Neural cell (in vitro differentiated cells): Measurements from ENCODE around the gene ZFYVE26. TPM values are rescaled to one million over a fixed set of nuclear protein-coding genes. Genes with fewer than 3 reads are reported as not detected.

Experiments
- H2AFZ ChIP-seq: fragments of 200-600, 300-800 bp; sonication (generic), shearing (Covaris generic); 2 replicates; pipeline ENCODE4 v1.6.0; 2014; ENCODE audit warnings: low read depth, mild to moderate bottlenecking, antibody characterized with exemption, low read length, moderate library complexity
- H3F3A ChIP-seq: fragments of 200-600 bp; shearing (Covaris generic); 2 replicates; pipeline ENCODE4 v1.6.1; 2016; ENCODE audit warnings: mild to moderate bottlenecking, moderate library complexity, mixed read lengths, antibody characterized with exemption, low read length; ENCODE audit not compliant: insufficient read depth, poor library complexity, severe bottlenecking
- H3K27ac ChIP-seq: fragments of 200-600, 300-800 bp; sonication (generic), shearing (Covaris generic); 2 replicates; pipeline ENCODE4 v1.5.1; 2014; ENCODE audit warnings: mild to moderate bottlenecking, low read length, moderate library complexity
- H3K27me3 ChIP-seq: fragments of 300-800, 200-600 bp; sonication (generic), shearing (Covaris generic); 2 replicates; pipeline ENCODE4 v1.6.0; 2014; ENCODE audit warnings: mild to moderate bottlenecking, low read depth, low read length, moderate library complexity; ENCODE audit not compliant: insufficient read depth
- H3K36me3 ChIP-seq: fragments of 300-800, 200-600 bp; sonication (generic), shearing (Covaris generic); 2 replicates; pipeline ENCODE4 v1.5.1; 2014; ENCODE audit warnings: mild to moderate bottlenecking, antibody characterized with exemption, low read length, moderate library complexity; ENCODE audit not compliant: insufficient read depth
- H3K4me2 ChIP-seq: fragments of 300-800, 200-600 bp; sonication (generic), shearing (Covaris generic); 2 replicates; pipeline ENCODE4 v1.6.0; 2014; ENCODE audit warnings: mild to moderate bottlenecking, low read length
- H3K4me3 ChIP-seq: fragments of 300-800, 200-600 bp; sonication (generic), shearing (Covaris generic); 2 replicates; pipeline ENCODE4 v1.5.1; 2014; ENCODE audit warnings: mild to moderate bottlenecking, low read length, moderate library complexity
- H3K79me2 ChIP-seq: fragments of 200-600 bp; shearing (Covaris generic); replicated peaks from 2 replicates; pipeline ENCODE4 v1.6.0; 2014; ENCODE audit warnings: mild to moderate bottlenecking, low read length, moderate library complexity; ENCODE audit not compliant: insufficient read depth
- H3K9ac ChIP-seq: fragments of 300-800, 200-600 bp; sonication (generic), shearing (Covaris generic); 2 replicates; pipeline ENCODE4 v1.6.1; 2016; ENCODE audit warnings: mild to moderate bottlenecking, low read length, mixed read lengths
- H3K9me2 ChIP-seq: fragments of 200-600 bp; shearing (Covaris generic); 2 replicates; pipeline ENCODE4 v1.6.1; 2016; ENCODE audit warnings: mild to moderate bottlenecking, low read length, mixed read lengths; ENCODE audit not compliant: insufficient read depth
- H3K9me3 ChIP-seq: fragments of 200-600, 300-800 bp; sonication (generic), shearing (Covaris generic); 2 replicates; pipeline ENCODE4 v1.6.1; 2016; ENCODE audit warnings: mild to moderate bottlenecking, mixed run types, low read length, moderate library complexity, mixed read lengths
- H4K20me1 ChIP-seq: fragments of 200-600 bp; shearing (Covaris generic); 2 replicates; pipeline ENCODE4 v1.6.1; 2016; ENCODE audit warnings: mild to moderate bottlenecking, mixed run types; ENCODE audit not compliant: insufficient read depth
- CTCF ChIP-seq: fragments of 450-650 bp; IDR thresholded peaks from 2 replicates; pipeline ENCODE4 v1.5.1; 2014; ENCODE audit warnings: antibody characterized with exemption, mild to moderate bottlenecking, moderate library complexity; ENCODE audit not compliant: poor library complexity, severe bottlenecking
- EP300 ChIP-seq: fragments of 450-650 bp; conservative IDR thresholded peaks from 2 replicates; pipeline ENCODE4 v1.6.1; 2014; ENCODE audit warnings: antibody characterized with exemption, mild to moderate bottlenecking, moderate library complexity; ENCODE audit not compliant: poor library complexity, severe bottlenecking
- EZH2 ChIP-seq: fragments of 200-600, 300-800 bp; shearing (Covaris generic), sonication (generic); IDR thresholded peaks from 2 replicates; pipeline ENCODE4 v1.6.1; 2014; ENCODE audit warnings: antibody characterized with exemption, low read length, borderline replicate concordance, mild to moderate bottlenecking; ENCODE audit not compliant: insufficient read depth, poor library complexity, severe bottlenecking
- MXI1 ChIP-seq: fragments of 450-650 bp; conservative IDR thresholded peaks from 2 replicates; pipeline ENCODE4 v1.6.1; 2014; ENCODE audit warnings: antibody characterized with exemption, mild to moderate bottlenecking; ENCODE audit not compliant: poor library complexity, severe bottlenecking
- POLR2AphosphoS5 ChIP-seq: IDR thresholded peaks from 2 replicates; pipeline ENCODE4 v1.6.1; 2012
- RAD21 ChIP-seq: fragments of 450-650 bp; conservative IDR thresholded peaks from 2 replicates; pipeline ENCODE4 v1.6.1; 2014; ENCODE audit warnings: antibody characterized with exemption, mild to moderate bottlenecking, moderate library complexity
- SMC3 ChIP-seq: fragments of 450-650 bp; conservative IDR thresholded peaks from 2 replicates; pipeline ENCODE4 v1.6.1; 2014; ENCODE audit warnings: antibody characterized with exemption, mild to moderate bottlenecking, moderate library complexity; ENCODE audit not compliant: poor library complexity
- TAF1 ChIP-seq: IDR thresholded peaks from 2 replicates; pipeline ENCODE4 v1.6.1; 2012; ENCODE audit warnings: low read depth
- polyA plus RNA-seq: library from polyadenylated mRNA; depleted of rRNA; stranded (reverse); fragments of >200 nt; gene quantifications from 2 replicates; pipeline ENCODE4 v1.2.3, GENCODE V29; 2014
- TF ChIP-seq, protein P1 (sequence below): IDR thresholded peaks from 2 replicates; pipeline ENCODE4 v1.6.1; 2012; ENCODE audit warnings: borderline replicate concordance

The ZFYVE26 gene
- polyA plus RNA-seq, 1 donor from 2014 or later, result 8.5 TPM

GRCh38 chr14:67815573-67816225 lies 691 bp downstream of the ZFYVE26 start:
- Histone ChIP-seq H3K4me2 (peak overlapping the region; percentile 67), H3K9me3 (no peaks in the 10 kb centered on the region), H4K20me1 (no peaks in the 10 kb centered on the region), H3K9me2 (no peaks in the 10 kb centered on the region), H3K27me3 (no peaks in the 10 kb centered on the region), H3K27ac (peak overlapping the region; percentile 94), H3F3A (no peaks in the 10 kb centered on the region), H3K79me2 (peaks cover 16% of the 10 kb centered on the region), H3K4me3 (peak overlapping the region; percentile 75), H2AFZ (peak overlapping the region; percentile 59), H3K9ac (peak overlapping the region; percentile 75), H3K36me3 (peaks cover 7% of the 10 kb centered on the region)
- TF ChIP-seq EP300, result no peak
- no peak for TF ChIP-seq MXI1
- TF ChIP-seq RAD21, result no peak

DNA sequence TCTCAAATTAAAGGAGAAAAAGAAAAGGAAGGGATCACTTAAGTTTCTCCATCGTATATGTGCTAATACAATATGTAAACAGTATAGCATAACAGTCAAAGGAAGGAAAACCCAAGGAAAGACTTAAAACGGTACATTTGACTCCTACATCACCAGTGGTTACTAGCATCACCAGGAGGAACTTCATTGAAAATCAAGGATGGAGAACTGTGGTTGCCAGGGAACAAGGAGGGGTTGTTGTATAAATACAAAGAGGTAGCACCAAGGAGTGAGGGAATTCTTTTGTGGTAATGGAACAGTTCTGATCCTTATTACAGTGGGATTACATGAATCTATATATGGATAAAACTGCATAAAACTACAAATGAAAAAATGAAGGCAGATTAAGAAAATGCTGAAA lies 1.6 kb downstream of the ZFYVE26 start:
- Histone ChIP-seq H3K27ac (no peak overlapping the region), H3K9me3 (no peaks in the 10 kb centered on the region), H3K4me2 (peak overlapping the region; percentile 67), H3K27me3 (no peaks in the 10 kb centered on the region), H3K9me2 (no peaks in the 10 kb centered on the region), H2AFZ (no peak overlapping the region), H3K4me3 (peak overlapping the region; percentile 75), H4K20me1 (no peaks in the 10 kb centered on the region), H3K36me3 (peaks cover 7% of the 10 kb centered on the region), H3K9ac (peak overlapping the region; percentile 75), H3K79me2 (peaks cover 16% of the 10 kb centered on the region), H3F3A (no peaks in the 10 kb centered on the region)
- TF ChIP-seq, protein P1, sequence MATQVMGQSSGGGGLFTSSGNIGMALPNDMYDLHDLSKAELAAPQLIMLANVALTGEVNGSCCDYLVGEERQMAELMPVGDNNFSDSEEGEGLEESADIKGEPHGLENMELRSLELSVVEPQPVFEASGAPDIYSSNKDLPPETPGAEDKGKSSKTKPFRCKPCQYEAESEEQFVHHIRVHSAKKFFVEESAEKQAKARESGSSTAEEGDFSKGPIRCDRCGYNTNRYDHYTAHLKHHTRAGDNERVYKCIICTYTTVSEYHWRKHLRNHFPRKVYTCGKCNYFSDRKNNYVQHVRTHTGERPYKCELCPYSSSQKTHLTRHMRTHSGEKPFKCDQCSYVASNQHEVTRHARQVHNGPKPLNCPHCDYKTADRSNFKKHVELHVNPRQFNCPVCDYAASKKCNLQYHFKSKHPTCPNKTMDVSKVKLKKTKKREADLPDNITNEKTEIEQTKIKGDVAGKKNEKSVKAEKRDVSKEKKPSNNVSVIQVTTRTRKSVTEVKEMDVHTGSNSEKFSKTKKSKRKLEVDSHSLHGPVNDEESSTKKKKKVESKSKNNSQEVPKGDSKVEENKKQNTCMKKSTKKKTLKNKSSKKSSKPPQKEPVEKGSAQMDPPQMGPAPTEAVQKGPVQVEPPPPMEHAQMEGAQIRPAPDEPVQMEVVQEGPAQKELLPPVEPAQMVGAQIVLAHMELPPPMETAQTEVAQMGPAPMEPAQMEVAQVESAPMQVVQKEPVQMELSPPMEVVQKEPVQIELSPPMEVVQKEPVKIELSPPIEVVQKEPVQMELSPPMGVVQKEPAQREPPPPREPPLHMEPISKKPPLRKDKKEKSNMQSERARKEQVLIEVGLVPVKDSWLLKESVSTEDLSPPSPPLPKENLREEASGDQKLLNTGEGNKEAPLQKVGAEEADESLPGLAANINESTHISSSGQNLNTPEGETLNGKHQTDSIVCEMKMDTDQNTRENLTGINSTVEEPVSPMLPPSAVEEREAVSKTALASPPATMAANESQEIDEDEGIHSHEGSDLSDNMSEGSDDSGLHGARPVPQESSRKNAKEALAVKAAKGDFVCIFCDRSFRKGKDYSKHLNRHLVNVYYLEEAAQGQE, result no peak
- no peak for TF ChIP-seq EZH2
- TF ChIP-seq POLR2AphosphoS5, result no peak
- TF ChIP-seq EP300, result no peak
- no peak for TF ChIP-seq MXI1
- TF ChIP-seq TAF1, result no peak
- no peak for TF ChIP-seq SMC3
- TF ChIP-seq CTCF, result no peak
- TF ChIP-seq RAD21, result no peak
